ENCODE results near the gene PEPD.

DNA sequence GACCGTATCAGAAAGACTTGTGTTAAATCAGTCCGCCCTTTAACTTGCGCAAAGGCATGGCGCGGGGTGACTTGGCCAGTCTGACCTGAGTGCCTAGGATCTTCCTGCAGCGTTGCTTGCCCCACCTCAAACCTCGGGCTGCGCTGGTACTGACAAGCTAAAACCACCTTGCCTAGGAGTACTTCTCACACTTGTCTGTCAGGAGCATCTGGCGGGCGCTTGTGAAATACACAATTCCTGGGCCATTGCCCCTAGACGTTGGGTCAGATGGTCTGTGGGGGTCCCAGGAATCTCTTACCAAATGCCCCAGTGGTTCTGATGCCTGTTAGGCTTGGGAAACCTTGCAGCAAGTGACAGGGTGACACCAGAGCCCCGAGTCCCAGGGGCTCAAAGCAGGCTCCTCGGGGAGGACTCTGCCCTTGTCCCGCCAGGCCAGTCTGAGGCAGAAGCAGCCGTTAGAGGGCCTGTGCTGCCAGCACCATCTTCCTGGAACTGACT lies 135.2 kb downstream of the PEPD start:
- TF ChIP-seq IRF2 (CRISPR knock-in tag; IDR thresholded peaks at IDR 0.05; ENCODE audit: borderline replicate concordance, low read depth) (no peak), TP53 (CRISPR knock-in tag; IDR thresholded peaks at IDR 0.05) (no peak)
- TF ChIP-seq, protein P1, sequence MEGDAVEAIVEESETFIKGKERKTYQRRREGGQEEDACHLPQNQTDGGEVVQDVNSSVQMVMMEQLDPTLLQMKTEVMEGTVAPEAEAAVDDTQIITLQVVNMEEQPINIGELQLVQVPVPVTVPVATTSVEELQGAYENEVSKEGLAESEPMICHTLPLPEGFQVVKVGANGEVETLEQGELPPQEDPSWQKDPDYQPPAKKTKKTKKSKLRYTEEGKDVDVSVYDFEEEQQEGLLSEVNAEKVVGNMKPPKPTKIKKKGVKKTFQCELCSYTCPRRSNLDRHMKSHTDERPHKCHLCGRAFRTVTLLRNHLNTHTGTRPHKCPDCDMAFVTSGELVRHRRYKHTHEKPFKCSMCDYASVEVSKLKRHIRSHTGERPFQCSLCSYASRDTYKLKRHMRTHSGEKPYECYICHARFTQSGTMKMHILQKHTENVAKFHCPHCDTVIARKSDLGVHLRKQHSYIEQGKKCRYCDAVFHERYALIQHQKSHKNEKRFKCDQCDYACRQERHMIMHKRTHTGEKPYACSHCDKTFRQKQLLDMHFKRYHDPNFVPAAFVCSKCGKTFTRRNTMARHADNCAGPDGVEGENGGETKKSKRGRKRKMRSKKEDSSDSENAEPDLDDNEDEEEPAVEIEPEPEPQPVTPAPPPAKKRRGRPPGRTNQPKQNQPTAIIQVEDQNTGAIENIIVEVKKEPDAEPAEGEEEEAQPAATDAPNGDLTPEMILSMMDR (IDR thresholded peaks at IDR 0.05): no peak
- TF ChIP-seq, protein P2, sequence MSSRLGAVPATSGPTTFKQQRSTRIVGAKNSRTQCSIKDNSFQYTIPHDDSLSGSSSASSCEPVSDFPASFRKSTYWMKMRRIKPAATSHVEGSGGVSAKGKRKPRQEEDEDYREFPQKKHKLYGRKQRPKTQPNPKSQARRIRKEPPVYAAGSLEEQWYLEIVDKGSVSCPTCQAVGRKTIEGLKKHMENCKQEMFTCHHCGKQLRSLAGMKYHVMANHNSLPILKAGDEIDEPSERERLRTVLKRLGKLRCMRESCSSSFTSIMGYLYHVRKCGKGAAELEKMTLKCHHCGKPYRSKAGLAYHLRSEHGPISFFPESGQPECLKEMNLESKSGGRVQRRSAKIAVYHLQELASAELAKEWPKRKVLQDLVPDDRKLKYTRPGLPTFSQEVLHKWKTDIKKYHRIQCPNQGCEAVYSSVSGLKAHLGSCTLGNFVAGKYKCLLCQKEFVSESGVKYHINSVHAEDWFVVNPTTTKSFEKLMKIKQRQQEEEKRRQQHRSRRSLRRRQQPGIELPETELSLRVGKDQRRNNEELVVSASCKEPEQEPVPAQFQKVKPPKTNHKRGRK (CRISPR knock-in tag; IDR thresholded peaks at IDR 0.05; ENCODE audit: borderline replicate concordance): no peak

Data from WTC11 (cell line).